ENCODE measurements around the gene CD36.

CD36 gene

DNA sequence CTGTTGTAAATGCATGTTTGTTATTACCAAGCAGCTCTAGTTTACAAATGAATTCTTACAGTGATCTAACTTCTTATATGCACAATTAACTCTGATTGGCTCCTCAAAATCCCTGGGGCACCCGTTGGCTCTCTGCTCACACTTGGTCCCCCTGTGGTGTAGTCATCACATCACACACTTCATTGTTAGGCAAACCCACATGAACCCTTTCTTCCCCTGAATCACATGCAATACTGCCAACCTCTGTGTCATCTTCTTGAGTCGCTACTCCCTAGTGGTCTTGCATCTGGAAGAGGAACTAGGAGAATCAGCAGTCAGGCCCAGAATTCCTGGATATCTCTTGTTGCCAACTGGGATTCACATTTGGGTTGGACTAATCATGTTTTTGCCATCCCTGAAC is 73.1 kb downstream of the CD36 start:
- DNase-seq, result no peak

GRCh38 chr7:80719261-80719660 is 80.8 kb downstream of the CD36 start:
- DNase-seq, result no peak

DNA sequence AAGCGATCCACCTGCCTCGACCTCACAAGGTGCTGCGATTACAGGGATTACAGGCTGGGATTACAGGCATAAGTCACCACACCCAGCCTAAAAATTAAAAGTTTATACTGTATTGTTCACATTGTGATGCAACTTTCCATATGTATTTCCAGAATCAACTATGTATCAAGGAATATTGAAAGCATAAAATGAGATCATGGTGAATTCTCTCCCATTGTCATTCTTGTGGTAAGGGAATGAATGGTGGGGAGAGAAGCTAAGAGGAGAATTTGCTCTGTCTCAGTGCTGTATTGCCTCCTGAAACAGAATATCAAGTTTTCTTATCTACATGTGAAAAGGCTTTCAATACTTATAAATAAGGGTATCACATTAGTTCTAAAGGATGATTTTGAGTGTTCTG is 81.7 kb downstream of the CD36 start:
- DNase-seq, result no peak

- no peak for DNase-seq
Observed at GRCh38 chr7:80721883-80722615, 83.6 kb downstream of the CD36 start.

GRCh38 chr7:80722616-80723195 is 84.3 kb downstream of the CD36 start:
- no peak for DNase-seq

DNA sequence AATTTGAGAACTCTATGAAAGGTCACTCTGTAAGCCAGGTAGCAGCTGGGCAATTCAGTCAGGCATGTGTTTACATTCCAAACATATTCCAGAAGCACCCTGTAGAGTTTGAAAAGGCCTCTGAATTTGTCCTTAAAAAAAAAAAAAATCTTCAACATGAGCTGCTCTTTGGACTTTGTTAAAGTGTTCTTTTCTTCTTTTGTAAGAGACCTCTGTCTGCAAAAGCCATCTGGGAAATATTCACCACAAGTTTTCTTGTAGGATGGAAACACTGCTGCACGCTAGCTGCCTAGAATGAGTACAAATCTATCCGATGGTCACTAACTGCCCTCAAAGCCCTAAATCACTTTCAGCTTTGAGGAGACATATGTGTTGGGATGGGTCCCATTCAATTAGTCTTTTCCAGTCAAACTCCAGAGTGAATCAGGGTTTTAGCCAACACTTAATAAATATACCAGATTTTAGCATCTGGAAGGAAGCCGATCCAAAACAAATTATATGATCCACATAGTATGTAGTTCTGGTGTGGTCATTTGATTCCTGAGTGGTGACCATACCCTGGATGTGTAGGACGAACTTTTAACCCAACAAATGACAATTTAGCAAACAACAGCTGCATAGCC is 85.9 kb downstream of the CD36 start:
- DNase-seq, result no peak

GRCh38 chr7:80725181-80725611 is 86.8 kb downstream of the CD36 start:
- no peak for DNase-seq
